HG02763 (cell line): Measurements from ENCODE around the gene SUMO4.

ENCODE experiments used
- ATAC-seq: cut with Tn5 transposase; IDR thresholded peaks from one replicate; pipeline ENCODE4 v1.9.1; 2021; ENCODE audit warnings: mild to moderate bottlenecking, moderate library complexity; ENCODE audit not compliant: unreplicated experiment

SUMO4 gene

DNA sequence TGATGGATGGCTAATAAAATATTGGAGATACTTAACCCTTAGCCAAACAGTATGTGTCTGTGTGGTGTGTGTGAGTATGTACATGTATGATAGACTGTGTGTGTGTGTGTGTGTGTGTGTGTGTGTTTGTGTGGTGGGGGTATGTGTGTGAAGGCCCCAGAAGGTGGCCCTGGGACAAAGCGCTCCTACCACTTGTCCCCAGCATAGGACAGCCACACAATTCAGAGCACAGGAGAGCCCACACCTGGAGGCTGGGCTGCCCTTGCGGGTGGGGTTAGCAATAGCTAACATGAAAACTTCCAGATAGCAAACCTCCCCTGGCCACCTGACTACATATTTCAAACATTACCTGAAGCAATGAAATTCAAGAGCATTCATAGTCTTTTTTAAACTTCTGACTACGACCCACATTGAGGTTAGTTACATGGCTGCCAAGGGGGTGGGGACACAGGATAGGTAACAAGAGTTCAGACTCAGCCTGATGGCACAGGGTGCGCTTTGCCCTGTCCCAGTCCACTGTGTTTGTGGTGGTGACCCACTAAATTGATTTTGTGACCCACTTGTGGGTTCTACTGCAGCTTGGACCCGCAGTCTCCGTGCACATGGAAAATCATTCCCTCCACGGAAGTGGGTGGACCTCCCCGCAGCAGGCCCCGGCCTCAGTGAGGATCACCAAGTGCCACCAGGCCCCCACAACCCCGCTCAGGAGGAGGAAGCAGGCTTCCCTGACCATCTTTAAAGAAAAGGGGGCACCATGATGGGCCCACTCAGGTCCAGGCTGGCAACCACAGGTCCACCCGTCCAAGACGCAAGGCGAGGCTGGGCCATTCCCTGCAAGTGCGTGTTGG, 50.0 kb downstream of the SUMO4 start:
- no peak for ATAC-seq
